GM18868 (cell line): ENCODE results near the gene SPTY2D1.
A peak's percentile ranks its signal among the peaks of the same experiment; 100 is the strongest.
"Not testable (repeated sequence)": the region's sequence is repeated elsewhere in the genome, so short reads cannot be mapped to it uniquely, and the experiment has no call there.

Experiments used
- ATAC-seq: cut with Tn5 transposase; IDR thresholded peaks from one replicate; pipeline ENCODE4 v1.9.1; 2021; ENCODE audit warnings: mild to moderate bottlenecking, moderate library complexity; ENCODE audit not compliant: unreplicated experiment

SPTY2D1 gene

GRCh38 chr11:18618342-18619025 is 15.7 kb downstream of the SPTY2D1 start:
- ATAC-seq, result no peak

GRCh38 chr11:18617688-18618341 is 16.3 kb downstream of the SPTY2D1 start:
- peak; percentile 34 for ATAC-seq

DNA sequence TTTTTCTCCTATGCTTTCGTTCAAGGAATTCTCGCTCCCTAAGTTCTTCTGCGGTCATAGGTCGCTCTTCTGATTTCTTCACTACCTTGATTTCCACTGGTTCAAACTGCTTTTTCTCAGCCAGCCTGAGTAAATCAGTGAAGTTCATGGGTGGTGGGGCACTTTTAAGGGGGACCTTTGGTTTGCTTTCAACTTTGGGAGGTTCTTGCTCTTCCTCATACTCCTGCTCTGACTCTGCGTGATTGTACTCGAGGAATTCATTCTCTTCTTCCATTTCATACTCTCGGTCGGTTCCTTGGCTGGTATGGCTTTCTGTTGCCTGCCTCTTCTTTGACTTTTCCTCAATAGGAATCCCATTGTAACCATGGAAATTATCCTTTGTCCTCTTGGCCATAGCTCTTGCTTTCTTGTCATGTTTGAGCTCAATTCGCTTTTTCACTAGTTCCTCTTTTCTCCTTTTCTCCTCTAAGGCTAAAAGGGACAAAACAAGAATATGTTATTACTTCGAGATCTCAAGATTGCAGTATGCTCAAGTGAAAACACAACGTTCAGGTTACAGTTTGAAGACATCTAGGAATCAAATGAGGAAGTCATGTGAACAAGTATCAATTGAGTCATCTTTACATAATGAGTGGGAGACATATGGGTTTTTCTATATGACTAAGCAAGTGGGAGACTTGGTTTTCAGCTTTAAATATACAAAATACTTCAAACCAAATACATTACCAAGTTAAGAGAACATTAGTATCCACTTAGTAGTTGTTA is 18.3 kb downstream of the SPTY2D1 start:
- peak; percentile 95 for ATAC-seq

DNA sequence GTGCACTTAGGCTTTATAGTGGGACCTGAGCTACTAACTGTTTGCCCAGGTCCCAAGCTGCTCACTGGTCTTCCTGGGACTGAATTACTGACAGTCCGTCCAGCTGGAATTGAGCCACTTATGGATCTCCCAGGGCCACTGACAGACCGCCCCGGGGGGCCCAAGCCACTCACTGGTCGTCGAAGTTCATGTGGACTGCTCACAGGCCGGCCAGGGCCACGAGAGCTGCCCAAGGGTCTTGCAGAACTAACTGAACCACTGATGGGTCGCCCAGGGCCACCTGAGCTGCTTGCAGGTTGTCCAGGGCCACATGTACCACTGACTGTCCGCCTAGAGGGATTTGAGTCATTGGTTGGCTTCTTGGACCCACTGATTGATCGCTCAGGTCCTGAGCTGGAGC is 19.5 kb downstream of the SPTY2D1 start:
- ATAC-seq, result no peak

GRCh38 chr11:18612394-18612793 is 21.7 kb downstream of the SPTY2D1 start:
- ATAC-seq, result no peak

GRCh38 chr11:18611196-18611595 is 22.9 kb downstream of the SPTY2D1 start:
- no peak for ATAC-seq

DNA sequence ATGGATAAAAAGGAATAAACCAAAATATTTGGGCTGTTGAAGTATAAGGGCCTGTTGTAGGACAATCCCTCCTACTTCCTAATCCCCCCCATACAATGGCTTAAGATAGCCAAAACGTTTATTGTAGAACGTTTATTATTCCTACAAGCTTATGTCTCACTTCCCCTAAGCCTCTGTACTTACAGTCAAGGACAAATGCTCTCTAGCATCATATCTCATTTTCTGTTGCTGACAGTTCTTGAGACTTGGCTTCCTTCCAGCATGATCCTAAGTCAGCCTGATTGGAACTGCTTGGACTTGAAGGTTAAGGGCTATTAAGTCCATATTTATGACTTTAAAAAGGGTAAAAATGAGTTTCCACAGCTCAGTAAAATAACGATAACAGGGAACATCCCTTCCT is 25.8 kb downstream of the SPTY2D1 start:
- no peak for ATAC-seq

DNA sequence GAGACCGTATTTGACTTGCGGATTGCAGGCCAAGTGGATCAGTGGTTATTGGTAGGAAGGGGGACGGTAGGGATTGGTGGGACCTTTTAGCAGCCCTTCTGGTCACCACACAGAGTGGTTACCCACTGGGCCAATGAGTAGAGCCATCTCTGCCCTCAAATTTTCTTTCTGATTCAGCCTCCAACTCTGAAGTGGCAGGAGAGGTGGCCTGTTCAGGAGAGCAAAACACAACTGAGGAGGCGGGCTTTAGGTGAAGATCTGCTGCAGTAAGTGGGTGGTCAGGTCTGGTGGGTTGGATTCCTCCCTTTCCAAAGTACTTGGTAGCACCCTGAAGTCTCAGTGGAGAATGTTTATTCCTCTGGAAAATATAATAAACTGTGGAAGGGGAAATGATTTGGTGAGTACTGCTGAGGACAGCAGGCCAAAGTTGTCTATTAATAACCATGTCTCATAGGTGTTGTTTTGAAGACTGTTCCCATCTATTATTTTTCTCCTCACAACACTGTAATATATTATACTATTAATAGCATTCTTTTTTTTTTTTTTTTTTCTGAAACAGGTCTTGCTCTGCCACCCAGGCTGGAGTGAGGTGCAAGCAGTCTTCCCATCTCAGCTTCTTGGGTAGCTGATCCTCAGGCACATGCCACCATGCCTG is 33.1 kb downstream of the SPTY2D1 start:
- no peak for ATAC-seq

DNA sequence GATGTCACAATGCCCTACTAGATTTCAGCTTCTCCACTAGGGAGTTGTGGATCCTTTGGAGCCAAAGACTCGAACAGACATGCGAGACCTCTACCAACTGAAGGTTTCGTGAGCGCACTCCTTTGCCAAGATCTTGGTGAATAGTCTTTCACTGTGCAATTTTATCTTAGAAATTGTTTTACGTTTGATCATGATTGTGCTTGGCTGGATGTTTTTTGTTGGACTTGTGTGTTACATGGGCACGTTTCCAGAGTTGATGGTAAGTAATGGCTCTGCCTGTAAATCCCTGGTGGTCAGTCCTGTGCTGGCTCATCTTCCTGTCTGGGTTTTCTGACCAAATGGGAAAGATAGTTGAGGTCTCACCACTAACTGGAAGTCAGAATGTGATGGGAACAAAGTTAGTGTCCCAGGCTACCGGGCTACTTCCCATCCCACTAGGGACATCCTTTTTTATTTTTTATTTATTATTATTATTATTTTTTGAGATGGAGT is 34.4 kb downstream of the SPTY2D1 start, which contains the start of gene MISFA:
Gene MISFA, plus strand, starts transcription at position 51 of the 492 bp plus-strand sequence. Its CDS starts 140 bp downstream, at position 191.
- ATAC-seq, result no peak

GRCh38 chr11:18594999-18595749 is 39.0 kb downstream of the SPTY2D1 start:
- ATAC-seq, result no peak

DNA sequence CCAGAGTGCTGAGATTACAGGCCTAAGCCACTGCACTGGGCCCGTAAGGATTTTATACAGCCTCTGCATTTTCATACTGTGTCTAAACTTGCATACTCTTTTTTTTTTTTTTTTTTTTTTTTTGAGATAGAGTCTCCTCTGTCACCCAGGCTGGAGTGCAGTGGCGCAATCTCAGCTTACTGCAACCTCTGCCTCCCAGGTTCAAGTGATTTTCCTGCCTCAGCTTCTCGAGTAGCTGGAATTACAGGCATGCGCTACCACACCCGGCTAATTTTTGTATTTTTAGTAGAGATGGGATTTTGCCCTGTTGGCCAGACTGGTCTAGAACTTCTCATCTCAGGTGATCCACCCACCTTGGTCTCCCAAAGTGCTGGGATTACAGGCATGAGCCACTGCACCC is 40.1 kb downstream of the SPTY2D1 start:
- ATAC-seq, result not testable (repeated sequence)

DNA sequence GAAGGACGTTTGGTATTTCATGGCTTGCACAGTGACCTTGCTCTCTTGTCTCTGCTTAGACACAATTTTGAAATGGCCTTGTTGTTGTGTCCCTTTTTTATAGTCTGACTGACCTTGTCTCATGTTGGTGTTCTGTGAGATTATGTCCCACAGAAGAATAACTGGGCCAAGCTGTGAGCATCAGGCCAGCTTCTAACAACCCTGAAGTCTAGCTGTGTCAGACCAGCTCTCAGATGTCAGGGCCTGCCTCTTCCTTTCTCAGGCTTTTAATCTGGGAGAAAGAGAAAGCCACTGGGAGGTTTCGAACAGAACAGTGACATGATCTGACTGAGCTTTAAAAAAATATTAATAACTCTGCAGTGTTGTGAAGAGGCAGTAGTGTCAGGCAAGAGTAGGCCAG is 43.6 kb downstream of the SPTY2D1 start:
- ATAC-seq, result no peak

- peak; percentile 69 for ATAC-seq
Observed at GRCh38 chr11:18588297-18589252, 45.6 kb downstream of the SPTY2D1 start, which contains the start of gene UEVLD. TSS of gene UEVLD (minus strand) at chr11:18588734. CDS start at chr11:18588654, 80 bp downstream.

DNA sequence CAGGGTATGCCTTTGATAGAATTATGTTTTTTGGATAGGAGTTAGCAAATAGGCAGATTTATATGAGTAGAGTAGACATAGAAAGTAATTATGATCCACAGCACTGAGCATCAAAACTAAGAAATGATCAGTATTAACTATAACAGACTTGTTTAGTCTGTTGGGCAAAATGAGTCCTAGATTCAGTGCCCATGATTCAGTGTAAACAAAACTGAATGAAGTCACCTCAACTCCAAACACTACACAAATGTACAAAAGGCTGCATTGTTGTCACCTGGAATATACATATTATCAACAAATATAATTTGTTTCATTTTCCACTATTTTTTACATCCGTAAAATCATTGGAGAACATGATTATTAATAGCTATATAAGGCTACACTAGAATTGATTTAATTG is 52.3 kb downstream of the SPTY2D1 start:
- no peak for ATAC-seq

DNA sequence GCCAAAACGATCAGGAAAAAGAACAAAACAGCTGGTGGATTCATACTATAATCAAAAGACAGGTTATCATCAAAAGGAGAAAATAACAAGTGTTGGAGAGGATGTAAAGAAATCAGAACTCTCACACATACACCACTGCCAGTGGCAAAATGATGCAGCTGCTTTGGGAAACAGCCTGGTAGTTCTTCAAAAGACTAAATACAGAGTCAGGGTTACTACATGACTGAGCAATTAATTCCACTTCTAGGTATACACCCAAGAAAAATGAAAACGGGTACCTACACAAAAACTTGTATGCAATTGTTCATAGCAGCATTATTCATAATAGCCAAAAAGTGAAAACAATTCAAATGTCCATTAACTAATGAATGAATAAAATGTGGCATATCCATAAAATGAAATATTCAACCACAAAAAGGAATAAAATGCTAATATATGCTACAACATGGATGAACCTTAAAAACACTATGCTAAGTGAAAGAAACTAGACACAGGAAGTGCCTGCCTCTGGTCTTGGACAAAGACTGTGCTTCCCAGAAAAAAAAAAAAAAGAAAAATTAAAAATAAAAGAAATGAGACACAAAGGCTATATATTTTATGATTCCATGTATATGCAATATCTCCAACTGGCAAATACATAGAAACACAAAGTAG is 53.9 kb downstream of the SPTY2D1 start:
- no peak for ATAC-seq

DNA sequence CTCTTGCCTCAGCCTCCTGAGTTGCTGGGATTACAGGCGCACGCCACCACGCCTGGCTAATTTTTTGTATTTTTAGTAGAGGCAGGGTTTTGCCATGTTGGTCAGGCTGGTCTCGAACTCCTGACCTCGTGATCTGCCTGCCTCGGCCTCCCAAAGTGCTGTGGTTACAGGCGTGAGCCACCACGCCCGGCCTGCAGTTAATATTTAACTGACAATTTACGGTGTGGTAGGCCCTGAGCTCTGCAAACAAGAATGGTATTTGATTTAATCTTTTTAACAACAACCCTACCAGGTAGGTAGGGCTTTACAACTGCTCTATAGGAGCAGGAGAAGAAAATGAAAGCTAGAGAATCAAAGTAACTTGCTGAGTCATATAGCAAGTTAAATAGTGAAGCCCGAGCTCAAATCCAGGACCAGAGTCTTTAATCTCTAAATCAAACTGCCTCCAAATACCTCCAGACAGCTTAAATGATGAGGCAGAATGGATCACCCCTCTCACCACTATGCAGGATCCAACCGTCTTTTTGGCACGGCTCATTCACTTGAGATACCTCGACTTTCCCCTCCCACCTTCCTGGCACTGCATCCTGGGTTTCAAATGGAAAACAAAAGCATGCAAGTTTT is 55.1 kb downstream of the SPTY2D1 start:
- ATAC-seq, result peak; percentile 84

- ATAC-seq, result no peak
Observed at GRCh38 chr11:18575361-18575760, 58.8 kb downstream of the SPTY2D1 start.

GRCh38 chr11:18567081-18567480 is 67.1 kb downstream of the SPTY2D1 start:
- ATAC-seq, result no peak
